BE2C (cell line): ENCODE measurements around the gene STT3A.

Source experiments
- DNase-seq: peaks from one replicate; pipeline ENCODE4 v3.0.0-alpha.2; 2020
- H3K27me3 ChIP-seq: fragments of 250-450 bp; sonication (Bioruptor Pico); 2 replicates; pipeline ENCODE4 v1.5.1; 2020; ENCODE audit warnings: mild to moderate bottlenecking
- H3K36me3 ChIP-seq: fragments of 250-450 bp; sonication (Bioruptor Pico); 2 replicates; pipeline ENCODE4 v1.5.1; 2020; ENCODE audit warnings: mild to moderate bottlenecking
- H3K4me1 ChIP-seq: fragments of 250-450 bp; sonication (Bioruptor Pico); 2 replicates; pipeline ENCODE4 v1.5.1; 2020
- H3K4me3 ChIP-seq: 2 replicates; pipeline ENCODE4 v1.5.1; 2011; ENCODE audit warnings: low read depth, low read length
- H3K9me3 ChIP-seq: fragments of 250-450 bp; sonication (Bioruptor Pico); 2 replicates; pipeline ENCODE4 v1.5.1; 2020
- TF ChIP-seq, protein P1 (sequence below): IDR thresholded peaks from 2 replicates; pipeline ENCODE4 v1.5.1; 2012; ENCODE audit warnings: mild to moderate bottlenecking, low read depth, low read length

STT3A gene

DNA sequence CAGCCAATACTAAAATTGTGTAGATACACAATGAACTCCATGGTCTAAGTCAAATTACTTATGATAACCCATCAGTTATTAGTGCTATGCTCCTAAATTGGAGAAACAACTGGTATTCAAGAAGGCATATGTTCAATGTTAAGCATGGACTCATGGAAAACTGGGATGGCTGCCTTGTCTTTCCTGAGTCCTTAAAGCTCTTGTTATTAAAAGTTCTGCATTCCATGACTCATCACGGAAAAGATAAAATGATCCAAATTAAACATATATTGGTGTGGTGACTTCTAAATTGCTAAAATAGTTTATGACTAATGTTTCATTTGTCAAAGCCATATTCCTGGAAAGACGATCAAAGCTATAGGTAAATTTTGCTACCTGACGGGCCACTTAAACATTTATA lies 32.8 kb upstream of the STT3A start:
- H3K4me3 ChIP-seq = no peak overlapping the region
- no peak for DNase-seq
- TF ChIP-seq, protein P1, sequence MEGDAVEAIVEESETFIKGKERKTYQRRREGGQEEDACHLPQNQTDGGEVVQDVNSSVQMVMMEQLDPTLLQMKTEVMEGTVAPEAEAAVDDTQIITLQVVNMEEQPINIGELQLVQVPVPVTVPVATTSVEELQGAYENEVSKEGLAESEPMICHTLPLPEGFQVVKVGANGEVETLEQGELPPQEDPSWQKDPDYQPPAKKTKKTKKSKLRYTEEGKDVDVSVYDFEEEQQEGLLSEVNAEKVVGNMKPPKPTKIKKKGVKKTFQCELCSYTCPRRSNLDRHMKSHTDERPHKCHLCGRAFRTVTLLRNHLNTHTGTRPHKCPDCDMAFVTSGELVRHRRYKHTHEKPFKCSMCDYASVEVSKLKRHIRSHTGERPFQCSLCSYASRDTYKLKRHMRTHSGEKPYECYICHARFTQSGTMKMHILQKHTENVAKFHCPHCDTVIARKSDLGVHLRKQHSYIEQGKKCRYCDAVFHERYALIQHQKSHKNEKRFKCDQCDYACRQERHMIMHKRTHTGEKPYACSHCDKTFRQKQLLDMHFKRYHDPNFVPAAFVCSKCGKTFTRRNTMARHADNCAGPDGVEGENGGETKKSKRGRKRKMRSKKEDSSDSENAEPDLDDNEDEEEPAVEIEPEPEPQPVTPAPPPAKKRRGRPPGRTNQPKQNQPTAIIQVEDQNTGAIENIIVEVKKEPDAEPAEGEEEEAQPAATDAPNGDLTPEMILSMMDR = no peak
- H3K4me1 ChIP-seq = no peaks in the 10 kb centered on the region
- no peaks in the 10 kb centered on the region for H3K36me3 ChIP-seq
- no peaks in the 10 kb centered on the region for H3K9me3 ChIP-seq
- peaks cover 17% of the 10 kb centered on the region for H3K27me3 ChIP-seq

DNA sequence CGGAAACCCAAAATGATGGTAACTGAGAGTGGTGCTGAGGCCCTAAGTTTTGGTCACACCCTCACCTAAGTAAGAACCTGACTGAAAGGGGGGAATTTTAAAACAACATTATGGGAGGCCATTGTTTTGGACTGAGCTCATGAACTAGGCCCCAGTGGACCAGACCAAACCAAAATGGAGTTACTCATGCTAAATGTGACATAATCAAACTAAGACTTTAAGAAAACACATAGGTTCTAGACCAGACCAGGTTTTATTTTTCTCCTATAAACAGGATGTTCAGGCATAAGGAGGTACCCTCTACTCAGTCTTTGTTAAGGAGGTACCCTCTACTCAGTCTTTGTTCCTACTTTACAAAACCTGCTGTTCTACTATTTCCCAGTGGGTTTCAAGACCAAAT lies 30.7 kb upstream of the STT3A start:
- no peak for DNase-seq
- TF ChIP-seq, protein P1 = no peak
- Histone ChIP-seq H3K36me3 (no peaks in the 10 kb centered on the region), H3K27me3 (peaks cover 17% of the 10 kb centered on the region), H3K4me1 (no peaks in the 10 kb centered on the region), H3K9me3 (no peaks in the 10 kb centered on the region), H3K4me3 (no peak overlapping the region)

DNA sequence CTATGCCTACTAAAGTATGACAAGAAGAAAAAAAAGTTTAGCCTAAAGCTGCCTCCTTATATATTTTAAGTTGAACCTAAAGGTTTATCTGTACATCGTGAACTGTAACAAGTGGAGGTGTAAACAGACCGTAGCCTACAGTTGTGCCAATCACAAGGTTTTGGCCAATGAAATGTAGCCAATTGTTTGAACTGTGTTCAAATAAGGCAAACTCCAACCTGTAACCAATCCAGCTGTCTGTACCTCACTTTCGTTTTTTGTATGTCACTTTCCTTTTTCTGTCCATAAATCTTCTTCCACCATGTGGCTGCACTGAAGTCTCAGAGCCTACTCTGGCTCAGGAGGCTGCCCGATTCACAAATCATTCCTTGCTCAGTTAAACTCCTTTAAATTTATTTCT lies 30.2 kb upstream of the STT3A start:
- Histone ChIP-seq H3K27me3 (peaks cover 17% of the 10 kb centered on the region), H3K9me3 (no peaks in the 10 kb centered on the region), H3K4me3 (no peak overlapping the region), H3K36me3 (no peaks in the 10 kb centered on the region), H3K4me1 (no peaks in the 10 kb centered on the region)
- no peak for DNase-seq
- TF ChIP-seq, protein P1 = no peak

DNA sequence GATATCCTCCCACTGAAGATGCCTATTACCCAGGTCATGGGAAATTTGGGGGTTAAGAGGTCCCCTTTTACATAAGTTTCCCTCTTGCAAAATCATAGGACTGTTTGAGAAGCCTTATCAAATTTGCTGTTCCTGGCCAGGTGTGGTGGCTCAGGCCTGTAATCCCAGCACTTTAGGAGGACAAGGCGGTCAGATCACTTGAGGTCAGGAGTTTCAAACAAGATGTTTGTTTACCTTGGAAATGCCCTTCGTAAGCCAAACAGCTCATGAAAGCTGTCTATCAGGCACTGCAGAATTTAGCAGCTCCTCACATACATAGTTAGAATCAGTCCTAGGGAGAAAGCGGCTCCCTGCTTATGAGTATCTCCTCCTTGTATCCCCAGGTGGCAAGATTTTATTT lies 28.3 kb upstream of the STT3A start:
- Histone ChIP-seq H3K36me3 (no peaks in the 10 kb centered on the region), H3K9me3 (no peaks in the 10 kb centered on the region), H3K27me3 (peaks cover 17% of the 10 kb centered on the region), H3K4me1 (no peaks in the 10 kb centered on the region), H3K4me3 (no peak overlapping the region)
- no peak for DNase-seq
- TF ChIP-seq, protein P1 = no peak

DNA sequence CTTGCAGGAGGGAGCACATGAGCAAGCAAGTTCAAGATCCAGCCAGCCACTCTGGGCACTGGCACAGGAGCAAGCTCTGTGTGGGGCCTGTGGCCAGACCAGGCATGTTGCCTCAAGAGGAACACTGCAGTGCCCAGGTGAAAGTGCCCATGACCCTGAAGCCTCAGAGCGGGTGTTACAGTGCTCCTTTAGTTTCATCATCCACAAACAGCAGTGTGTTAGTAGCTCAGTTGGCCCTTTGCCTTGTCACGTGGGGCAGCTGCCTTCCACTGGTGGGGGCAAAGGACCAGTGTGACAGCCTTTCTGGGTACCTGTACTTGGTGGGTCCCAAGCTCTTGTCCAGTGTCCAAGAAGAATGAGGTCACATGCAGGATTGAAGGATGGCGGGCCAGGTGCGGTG lies 26.4 kb upstream of the STT3A start:
- peaks cover 9% of the 10 kb centered on the region for H3K27me3 ChIP-seq
- no peaks in the 10 kb centered on the region for H3K9me3 ChIP-seq
- TF ChIP-seq, protein P1 = no peak
- no peaks in the 10 kb centered on the region for H3K36me3 ChIP-seq
- no peak overlapping the region for H3K4me3 ChIP-seq
- no peak for DNase-seq
- H3K4me1 ChIP-seq = no peaks in the 10 kb centered on the region

DNA sequence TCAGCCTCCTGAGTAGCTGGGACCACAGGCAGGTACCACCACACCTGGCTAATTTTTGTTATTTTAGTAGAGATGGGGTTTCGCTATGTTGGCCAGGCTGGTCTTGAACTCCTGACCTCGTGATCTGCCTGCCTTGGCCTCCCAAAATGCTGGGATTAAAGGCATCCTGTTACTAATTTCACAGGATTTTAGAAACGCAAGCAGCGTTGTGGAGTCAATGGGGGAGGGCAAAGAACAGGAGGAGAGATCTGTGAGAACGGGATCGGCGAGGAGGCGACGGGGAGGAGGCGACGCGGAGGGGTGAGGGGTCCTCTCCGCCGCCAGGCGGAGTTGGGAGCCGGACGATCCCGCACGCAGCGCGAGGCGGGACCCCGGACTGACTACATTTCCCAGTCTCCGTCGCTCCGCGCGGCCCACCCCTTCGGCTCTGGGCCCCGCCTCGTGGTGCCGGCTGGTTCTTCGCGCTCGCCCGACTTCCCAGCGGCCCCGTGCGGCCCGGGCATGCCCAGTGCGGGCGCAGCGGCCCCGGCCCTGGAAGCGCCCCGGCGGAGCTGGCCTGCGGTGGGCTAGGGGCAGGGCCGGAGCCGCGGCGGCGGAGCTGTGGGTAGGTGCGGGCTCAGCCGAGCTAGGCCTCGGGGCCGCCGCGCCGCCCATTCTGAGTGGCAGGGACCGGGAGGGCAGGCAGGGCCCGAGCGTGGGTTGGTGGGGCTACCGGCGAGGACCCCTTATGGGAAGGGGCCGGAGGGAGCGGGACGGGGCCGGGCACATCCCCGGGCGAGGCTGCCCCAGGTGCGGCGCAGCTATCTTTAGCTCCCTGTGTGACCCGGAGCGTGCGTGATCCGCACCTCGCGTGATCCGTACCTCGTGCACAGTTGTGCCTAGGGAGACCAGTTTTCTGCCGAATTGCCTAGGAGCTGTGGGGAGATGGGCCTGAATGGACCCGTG lies 23.4 kb upstream of the STT3A start, which contains the start of gene EI24:
Gene EI24 (plus strand): TSS at position 508 of the 945 bp plus-strand sequence. CDS start 3,051 bp downstream, outside the sequence.
- TF ChIP-seq, protein P1 = peak; percentile 72
- Histone ChIP-seq H3K36me3 (peaks cover 11% of the 10 kb centered on the region), H3K4me3 (peak within 1 kb of the TSS; percentile 97), H3K9me3 (no peaks in the 10 kb centered on the region), H3K27me3 (peaks cover 2% of the 10 kb centered on the region; the same call in 1 of the 2 replicates), H3K4me1 (no peaks in the 10 kb centered on the region)
- peak; percentile 96 for DNase-seq
